HG02885 (cell line): Measurements from ENCODE around the gene SPATA13.
A peak's percentile ranks its signal among the peaks of the same experiment; 100 is the strongest.

Experiments
- ATAC-seq: cut with Tn5 transposase; IDR thresholded peaks from one replicate; pipeline ENCODE4 v1.9.1; 2021; ENCODE audit warnings: mild to moderate bottlenecking; ENCODE audit not compliant: unreplicated experiment, poor library complexity

Gene SPATA13

DNA sequence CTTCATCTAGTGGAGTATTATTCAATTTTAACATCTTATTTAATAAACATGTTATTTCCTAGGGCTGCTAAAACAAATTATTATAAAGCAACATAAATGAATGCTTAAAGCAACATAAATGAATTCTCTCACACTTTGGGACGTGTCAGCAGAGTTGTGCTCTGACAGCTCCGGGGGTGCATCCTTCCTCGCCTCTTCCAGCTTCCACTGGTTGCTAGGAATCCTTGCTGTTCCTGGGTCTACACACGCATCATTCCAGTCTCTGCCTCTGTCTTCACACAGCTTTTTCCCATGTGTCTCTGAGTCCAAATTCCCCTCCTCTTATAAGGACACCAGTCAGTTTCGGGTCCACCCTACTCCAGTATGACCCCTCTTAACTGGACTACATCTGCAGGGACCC is 21.6 kb upstream of the SPATA13 start:
- ATAC-seq, result no peak

DNA sequence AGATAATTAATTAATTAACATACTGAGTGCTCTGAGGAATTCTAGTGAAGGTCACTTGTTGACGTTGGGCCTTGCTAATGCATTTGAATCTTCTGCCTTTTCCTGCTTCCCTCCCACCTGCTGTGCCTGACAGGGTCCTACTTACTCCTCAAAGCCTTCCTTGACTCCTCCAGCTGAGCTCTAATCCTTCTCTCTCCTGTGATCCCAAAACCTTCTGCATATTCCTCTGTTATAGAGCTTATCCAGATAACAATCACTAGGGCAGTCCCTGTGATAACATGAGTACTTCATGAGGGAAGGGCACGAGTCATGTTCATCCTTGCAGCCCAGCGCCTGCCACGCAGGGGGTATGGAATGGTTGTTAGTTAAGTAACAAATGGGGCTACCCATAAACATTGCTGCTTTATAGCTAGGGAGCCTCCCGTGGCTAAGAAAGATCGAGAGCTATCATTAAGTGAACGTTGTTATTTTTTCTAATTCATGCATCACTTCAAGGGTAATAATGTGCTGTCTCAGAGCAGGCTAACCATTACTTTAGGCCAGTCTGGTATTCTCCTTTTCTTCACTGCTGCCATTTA is 19.1 kb upstream of the SPATA13 start:
- ATAC-seq, result no peak

DNA sequence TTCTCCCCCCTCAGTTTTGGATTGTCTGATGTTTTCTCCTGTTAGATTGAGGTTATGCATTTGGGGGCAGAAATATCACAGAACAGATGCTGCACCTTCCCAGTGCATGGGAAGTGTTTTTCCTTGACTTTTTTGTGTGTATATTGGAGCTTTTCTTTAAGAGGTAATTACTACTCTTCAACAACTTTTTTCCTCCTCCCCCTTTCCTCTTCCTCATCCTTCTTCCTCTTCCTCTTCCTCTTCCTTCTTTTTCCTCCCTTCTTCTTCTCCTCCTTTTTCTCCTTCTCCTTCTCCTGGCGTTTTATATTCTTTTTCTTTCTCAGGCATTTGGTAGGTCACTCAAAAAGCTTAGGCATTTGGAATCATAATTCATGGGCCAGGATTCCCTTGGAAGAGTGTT is 18.1 kb upstream of the SPATA13 start:
- ATAC-seq, result no peak

DNA sequence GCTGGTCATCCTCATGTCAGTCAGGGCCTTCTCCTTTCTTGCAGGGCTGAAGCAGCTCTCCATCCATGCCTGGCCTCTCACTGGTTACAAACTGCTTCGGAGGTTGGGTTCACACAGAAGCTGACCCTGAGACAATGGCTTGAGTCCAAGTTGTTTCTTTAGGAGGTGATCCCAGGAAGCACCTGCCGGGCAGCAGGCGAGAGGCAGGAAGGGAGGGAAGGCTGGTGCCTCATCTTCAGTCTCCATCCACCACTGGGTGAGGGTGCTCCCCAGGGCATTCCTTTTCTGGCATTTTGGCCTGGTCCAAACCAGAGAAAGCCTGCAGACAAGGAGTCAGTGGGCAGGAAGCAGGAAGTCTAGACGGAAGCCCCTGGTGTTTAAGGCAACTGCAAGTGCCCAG is 17.6 kb upstream of the SPATA13 start:
- no peak for ATAC-seq

DNA sequence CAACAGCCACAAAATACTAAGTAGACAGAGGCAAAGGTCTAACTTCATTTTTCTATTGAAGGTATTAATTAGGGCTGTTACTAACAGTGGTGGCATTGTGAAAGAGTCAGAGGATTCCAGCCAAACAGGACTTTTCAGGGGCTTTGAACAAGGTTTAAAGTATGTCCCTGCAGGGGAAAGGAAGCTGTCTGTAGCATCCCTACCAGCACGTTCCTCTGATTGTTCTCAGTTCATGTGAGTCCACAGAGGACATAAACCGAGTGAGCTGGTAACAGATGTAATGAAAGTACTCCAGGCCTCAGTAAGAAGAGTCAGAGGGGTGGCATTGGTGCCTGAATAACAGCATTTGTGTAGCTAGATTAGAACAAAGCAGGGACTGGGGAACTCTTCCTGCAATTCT is 15.3 kb upstream of the SPATA13 start:
- no peak for ATAC-seq

DNA sequence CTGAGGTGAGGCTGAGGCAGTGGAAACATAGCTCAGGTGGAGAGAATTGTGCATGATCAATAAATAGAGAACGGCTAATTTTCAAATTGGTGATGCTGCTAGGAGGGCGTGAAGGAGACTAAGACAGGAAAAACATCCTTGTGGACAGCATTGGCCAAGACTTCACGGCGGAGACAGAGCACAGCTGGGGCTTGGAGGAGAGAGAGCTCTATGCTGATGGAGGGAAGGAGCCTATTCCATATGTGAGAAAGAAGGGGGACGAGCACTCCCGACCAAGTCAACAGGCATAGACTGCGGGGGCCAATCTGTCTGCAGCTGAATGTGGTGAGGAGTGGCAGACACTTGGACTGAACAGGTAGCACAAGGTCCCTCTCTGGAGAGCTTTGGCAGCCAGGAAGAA is 14.8 kb upstream of the SPATA13 start:
- no peak for ATAC-seq

DNA sequence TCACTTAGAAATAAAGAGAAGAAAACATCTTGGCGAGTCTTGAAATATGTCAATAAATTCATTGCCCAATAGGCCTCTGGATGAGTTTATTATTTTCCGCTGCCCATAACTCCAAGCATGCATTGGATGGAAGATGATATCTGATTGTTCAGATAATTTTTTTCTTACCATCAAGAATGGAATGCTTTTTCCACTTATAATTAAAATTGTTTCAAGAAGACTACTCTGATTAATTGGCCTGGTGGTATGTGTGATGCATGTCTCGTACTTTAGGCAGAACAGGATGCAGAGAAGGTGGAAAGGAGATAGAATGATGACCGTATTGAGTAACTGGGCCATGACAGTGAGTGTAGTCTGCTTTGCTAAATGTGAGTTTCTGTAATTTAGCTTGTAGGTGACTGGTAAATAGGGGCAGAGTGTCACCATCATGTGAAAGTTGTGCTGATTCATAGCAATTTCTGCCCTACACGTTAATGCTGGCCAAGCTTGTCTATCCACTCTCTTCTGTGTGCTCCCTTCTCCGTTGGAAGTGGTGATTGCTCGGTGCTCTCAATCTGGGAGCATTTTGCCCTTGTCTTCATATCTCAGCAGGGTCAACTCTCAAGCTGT is 13.5 kb upstream of the SPATA13 start:
- ATAC-seq, result no peak

DNA sequence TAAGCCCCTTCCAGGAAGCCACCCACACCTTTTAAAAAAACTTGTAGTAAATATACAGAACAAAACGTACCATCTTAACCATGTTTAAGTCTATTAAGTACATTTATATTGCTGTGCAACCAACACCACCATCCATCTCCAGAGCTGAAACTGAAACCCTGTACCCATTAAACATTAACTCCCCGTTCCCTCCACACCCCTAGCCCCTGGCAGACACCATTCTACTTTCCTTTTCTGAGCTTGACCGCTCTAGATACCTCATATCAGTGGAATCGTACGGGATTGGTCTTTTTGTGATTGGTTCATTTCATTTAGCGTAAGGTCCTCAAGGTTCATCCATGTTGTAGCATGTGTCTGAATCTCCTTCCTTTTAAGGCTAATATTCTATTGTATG is 13.0 kb upstream of the SPATA13 start:
- ATAC-seq, result no peak

DNA sequence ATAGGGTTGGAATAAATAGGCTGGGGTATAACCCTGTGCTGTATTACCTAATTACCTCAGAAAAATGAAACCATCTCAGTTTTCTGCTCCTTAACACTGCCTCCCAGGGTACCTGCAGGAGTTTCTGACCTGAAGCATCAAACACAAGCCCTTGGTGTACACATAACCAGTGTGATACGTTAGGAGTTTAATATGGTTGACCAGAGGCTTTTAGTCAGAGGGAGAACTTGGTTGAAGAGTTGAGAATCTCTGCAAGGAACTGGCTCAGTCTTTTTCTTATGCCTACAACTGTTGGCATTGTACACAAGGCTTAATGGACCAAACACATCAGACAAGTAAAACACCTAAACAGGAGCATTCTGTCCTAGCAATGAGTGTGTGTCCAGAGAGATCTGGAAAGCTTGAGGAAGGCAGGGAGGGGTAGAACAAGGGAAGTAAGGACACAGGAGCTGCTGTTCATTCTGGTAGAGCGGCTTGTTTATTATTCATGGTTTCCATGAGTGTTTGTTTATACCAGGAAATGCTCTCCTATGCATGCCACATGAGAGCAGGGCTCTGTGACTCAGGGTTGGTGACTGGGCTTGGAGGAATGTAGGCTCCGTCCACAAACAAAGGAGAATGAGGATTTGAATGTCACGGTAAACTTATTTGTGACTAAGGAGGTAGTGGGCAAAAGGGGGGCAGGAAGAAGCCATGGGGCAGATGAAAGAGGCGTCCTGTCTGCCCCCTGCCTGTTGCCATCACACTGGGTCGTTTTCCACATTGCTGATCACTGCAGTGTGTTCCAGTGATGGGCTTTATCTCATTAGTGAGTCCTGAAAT is 11.9 kb upstream of the SPATA13 start:
- ATAC-seq, result no peak

DNA sequence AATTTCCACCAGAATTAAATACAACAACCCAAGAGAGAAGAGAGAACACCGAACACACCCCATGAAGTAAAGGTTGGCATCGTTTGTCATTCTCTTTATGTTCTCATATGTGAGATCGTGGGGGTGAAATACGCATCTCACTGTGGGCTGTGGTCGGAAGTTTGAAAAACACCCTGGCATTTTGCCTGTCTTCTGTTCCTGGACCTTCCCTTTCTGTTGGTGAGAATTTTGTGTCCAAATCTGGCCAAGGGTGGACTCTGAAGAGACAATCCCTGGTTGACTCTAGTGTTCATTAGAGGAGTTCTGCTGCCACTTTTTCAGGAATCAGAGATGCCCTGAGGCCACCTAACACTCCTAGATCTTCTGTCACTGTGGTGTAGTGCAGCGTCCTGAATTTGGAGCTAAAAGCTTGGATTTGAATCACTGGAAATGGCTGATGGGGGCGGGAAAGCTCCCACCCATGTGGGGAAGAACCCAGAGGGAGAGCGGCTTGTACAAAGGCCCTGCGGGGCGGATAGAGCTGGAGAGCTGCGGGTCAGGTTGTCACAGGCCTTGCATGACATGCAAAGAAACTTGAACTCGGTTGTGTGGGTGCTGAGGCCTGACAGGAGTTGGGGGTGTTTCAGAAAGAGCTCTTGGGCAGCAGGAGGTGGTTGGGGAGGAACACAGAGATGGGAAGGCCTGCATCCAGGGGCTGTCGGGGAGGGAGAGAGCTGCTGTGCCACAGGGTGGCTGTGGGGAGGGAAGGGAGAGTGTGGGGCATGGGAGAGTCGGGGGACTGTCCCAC is 11.1 kb upstream of the SPATA13 start:
- no peak for ATAC-seq

DNA sequence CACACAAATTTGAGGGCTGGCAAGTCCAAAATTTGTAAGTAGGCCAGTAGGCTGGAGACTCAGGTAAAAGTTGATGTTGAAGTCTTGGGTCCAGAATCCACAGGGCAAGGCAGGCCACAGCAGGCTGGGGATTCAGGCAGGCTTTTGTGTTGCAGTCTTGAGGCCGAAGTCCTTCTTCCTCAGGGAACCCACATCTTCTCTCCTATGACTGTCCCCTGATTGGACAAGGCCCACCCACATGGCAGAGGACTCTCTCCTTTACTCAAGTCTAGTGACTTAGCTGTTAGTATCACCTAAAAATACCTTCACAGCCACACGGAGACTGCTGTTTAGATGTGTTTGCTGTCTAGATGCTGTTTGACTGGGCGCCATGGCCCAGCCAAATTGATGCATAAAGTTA is 9.9 kb upstream of the SPATA13 start:
- ATAC-seq, result no peak

DNA sequence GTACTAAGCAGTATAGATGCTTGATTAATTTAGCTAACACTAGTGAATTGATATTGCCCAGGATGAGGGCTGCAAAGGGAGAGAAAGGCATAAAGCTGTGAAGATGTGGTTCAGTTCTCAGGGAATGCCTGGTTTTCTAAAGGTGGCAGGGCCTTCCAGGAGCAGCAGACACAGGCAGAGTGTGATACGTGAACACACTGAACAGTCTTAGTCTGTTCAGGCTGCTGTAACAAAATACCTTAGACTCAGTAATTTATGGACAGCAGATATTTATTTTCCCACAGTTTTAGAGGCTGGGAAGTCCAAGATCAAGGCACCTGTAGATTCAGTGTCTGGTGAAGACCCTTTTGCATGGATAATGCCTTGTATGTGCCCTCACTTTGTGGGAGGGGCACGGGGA is 8.7 kb upstream of the SPATA13 start:
- no peak for ATAC-seq

DNA sequence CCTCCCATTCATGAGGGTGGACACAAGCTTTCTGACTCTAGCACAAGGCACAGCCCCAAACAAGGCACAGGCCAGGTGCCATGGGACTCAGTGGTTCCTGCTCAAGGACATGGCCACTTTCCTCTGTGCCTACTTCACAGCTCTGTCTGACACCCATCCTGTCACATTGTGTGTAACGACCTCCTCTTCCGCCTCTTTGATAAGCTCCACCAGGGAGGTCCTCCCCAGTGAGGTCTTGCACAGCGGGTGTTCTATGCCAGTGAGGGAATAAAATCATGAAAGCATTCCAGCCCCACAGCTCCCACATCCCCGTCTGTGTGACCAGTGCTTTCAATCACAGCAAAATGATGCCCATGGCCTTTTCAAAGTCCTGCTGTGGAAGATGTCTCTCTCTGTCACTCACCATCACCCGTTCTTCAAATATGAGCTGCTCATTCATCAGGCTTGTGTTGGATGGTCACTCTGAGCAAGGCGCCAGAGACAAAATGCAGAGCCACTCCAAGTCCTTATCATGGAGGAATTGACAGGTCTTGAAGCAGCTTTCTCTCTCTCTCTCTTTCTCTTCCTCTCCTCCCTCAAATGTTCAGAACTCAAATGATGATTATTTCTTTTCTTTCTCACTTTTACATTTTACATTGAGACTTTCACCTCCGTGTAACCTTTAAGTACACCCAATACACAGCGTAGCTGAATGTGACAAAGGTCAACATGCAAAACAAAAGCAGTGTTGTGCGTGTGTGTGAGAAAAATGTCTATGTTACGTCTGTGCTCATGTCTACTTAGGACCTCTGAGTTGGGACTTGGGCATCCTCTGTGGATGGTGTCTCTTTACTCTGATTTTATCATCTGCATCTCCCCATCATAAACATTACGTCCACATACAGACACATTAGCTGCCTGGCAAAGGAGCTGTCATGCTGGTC is 8.0 kb upstream of the SPATA13 start:
- no peak for ATAC-seq

DNA sequence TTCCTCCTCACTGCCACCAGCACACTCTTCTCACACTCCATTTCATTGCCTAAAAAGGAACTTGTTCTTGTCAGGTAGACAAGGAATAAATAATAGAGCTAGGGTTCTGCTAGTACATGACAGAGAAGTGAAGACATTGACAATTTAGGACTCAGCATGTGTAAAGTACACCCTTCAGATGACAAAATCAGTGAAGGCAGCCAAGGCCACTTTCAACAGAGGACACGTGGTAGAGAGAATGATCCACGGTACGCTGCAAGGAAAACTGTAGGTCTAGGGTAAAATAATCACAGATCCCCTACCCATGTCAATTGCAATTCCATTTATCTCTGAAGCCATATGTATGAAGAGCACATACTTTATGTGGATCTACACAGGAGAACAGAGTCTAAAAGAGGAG is 7.2 kb upstream of the SPATA13 start:
- ATAC-seq, result no peak

DNA sequence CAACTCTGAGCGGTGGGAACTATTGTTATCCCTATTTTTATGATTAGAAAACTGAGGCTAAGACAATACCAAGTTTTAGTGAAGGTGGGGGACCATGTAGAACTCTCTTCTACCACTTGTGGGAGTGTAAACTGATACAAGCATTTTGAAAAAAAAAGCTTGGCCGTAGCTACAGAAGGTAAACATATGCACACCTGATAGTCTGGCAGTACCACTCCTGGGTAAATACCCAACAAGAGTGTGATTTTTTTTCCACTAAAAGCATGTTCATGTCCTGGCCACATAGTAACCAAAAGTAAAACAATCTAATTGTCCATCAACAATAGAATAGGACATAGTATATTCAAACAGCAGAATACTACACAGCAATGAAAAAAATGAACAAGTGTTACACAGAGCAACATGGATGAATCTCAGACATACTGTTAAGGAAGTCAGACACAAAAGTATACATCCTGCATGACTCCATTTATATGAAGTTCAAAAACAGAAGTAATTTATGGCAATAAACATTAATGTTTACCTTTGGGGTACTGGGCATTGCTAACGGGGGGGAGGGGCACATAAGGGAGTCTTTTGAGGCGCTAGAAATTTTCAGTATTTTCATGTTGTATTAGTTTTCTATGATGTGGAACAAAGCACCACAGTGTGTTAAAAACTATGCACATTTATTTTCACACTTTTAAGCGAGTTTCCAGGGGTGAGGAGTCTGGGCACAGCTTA is 6.4 kb upstream of the SPATA13 start:
- ATAC-seq, result no peak

DNA sequence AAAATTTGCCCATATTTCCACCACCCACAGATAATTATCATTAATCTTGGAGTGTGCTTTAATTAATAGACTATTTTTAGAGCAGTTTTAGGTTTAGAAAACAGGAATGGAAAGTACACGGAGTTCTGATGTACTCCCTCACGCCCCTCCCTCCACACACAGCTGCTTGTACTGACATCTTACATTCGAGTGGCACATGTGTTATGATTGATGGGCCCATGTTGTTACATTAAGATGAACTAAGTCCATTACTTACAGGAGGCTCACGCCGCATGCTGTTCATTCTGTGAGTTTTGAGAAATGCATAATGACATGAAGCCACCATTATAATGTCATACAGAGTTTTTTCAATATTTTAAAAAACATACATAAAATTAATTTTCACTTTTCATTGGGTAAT is 1.2 kb upstream of the SPATA13 start:
- ATAC-seq, result no peak

DNA sequence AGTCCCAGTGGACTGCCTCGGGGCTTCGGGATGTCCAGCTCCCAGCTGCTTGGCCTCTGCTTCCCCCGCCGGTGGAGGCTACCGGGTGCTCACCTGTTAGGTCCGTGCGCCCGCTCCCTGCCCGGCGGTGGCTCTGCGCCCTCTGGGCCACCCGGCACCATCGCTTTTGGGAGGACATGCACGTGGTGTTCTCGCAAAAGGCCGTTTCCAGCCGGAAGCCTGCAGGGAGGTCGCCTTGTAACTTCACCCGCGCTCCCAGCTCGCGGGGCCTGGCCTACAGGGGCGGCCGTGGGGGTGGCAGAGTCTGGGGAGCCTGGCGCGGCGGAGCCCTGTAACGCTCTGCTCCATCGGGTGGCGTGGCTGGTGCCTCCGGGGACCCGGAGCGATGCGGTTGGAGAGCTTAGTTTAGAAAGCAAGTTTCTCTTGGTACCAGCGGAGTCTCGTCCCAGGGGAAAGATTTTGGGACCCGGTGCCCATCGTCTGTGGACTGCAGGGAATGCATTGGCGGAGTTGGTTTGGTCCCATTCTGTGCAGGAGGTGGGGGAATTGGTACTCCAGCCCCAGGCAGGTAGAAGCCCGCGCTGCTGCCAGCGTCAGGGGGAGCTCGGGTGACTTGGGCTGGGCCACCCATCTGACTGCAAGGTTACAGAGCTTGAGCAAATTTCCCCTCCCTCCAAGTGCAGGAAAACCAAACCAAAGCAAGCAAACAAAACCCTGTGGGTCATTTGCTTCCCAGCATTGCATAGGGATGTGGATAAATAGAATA is 673 bp downstream of the SPATA13 start:
- peak; percentile 48 for ATAC-seq

DNA sequence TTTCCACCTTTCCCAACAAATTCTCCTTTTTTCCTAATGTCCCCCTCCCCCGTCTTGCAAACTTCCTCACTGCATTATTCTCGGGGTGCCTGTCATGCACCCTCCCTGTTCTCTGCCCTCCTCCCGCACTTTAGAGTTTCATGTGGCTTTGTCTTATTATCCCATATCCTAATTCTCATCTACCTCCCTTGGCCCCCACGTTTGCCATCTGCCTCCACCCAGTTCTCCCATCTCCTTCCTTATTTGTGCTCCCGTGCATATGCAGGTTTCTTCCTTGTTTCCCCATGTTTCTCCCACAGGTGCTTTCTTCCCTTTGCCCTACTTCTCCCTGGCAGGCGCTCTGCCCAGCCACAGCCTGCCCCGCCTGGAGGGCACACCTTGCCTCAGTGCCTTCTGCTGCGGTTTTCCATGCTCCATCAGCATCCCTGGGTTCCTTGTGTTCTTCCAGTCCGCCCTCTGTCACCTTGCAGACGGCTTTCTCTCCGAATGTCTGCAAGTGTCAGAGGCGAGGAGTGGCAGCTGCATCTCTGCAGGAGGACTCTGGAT is 1.5 kb downstream of the SPATA13 start:
- ATAC-seq, result no peak
